Fibroblast of lung (primary cell): Measurements from ENCODE around the gene AKNA. TPM values are rescaled to one million over a fixed set of nuclear protein-coding genes. Genes with fewer than 3 reads are reported as not detected.

Experiments
- DNase-seq, 2 donors: peaks; one replicate each; pipeline versions ENCODE4 v3.0.0 to v3.0.0-alpha.2; 2010; ENCODE audit warnings: low read depth in 2 of 2
- H2AFZ ChIP-seq: 2 replicates; pipeline ENCODE4 v1.5.1; 2012; ENCODE audit warnings: low read length, control low read depth, inconsistent platforms
- H3K27ac ChIP-seq: 2 replicates; pipeline ENCODE4 v1.5.1; 2011; ENCODE audit warnings: low read length, control low read depth; ENCODE audit not compliant: insufficient read depth
- H3K27me3 ChIP-seq: 2 replicates; pipeline ENCODE4 v1.5.1; 2011; ENCODE audit warnings: mild to moderate bottlenecking, low read length; ENCODE audit not compliant: control insufficient read depth, insufficient read depth
- H3K36me3 ChIP-seq: 2 replicates; pipeline ENCODE4 v1.5.1; 2011; ENCODE audit warnings: low read length; ENCODE audit not compliant: control insufficient read depth, insufficient read depth
- H3K4me1 ChIP-seq: 2 replicates; pipeline ENCODE4 v1.5.1; 2011; ENCODE audit warnings: low read length; ENCODE audit not compliant: control insufficient read depth, insufficient read depth; ENCODE audit errors: extremely low read depth
- H3K4me2 ChIP-seq: 2 replicates; pipeline ENCODE4 v1.5.1; 2011; ENCODE audit warnings: low read length, control low read depth; ENCODE audit not compliant: insufficient read depth; ENCODE audit errors: extremely low read depth
- H3K4me3 ChIP-seq, 4 experiments: fragments of 200-600 bp in 1 of 4; sonication (generic) in 1 of 4; replicated peaks in 1 of 4; 2 replicates each; pipeline ENCODE4 v1.5.1; 2011 to 2016; ENCODE audit warnings: low read length in 4 of 4, low read depth in 3 of 4, mild to moderate bottlenecking in 3 of 4, control low read depth in 2 of 4, inconsistent platforms in 1 of 4, mixed read lengths in 1 of 4; ENCODE audit not compliant: insufficient read depth in 1 of 4; ENCODE audit errors: control extremely low read depth in 1 of 4
- H3K79me2 ChIP-seq: 2 replicates; pipeline ENCODE4 v1.5.1; 2012; ENCODE audit warnings: mild to moderate bottlenecking, low read length, inconsistent platforms; ENCODE audit not compliant: control insufficient read depth, insufficient read depth
- H3K9ac ChIP-seq: 2 replicates; pipeline ENCODE4 v1.5.1; 2011; ENCODE audit warnings: mild to moderate bottlenecking, low read length, control low read depth; ENCODE audit not compliant: insufficient read depth
- H3K9me3 ChIP-seq: 2 replicates; pipeline ENCODE4 v1.5.1; 2012; ENCODE audit warnings: low read depth, low read length; ENCODE audit not compliant: control insufficient read depth, insufficient read depth
- H4K20me1 ChIP-seq: 2 replicates; pipeline ENCODE4 v1.5.1; 2011; ENCODE audit warnings: low read length; ENCODE audit not compliant: control insufficient read depth, insufficient read depth; ENCODE audit errors: extremely low read depth
- EZH2 ChIP-seq: IDR thresholded peaks from 2 replicates; pipeline ENCODE4 v1.5.1; 2012; ENCODE audit warnings: low read length, control low read depth, mild to moderate bottlenecking; ENCODE audit errors: missing control alignments
- polyA plus RNA-seq, 2 donors: library from polyadenylated mRNA; depleted of rRNA in 1 of 2; stranded (reverse) in 1 of 2; unstranded in 1 of 2; fragments of >200 nt; gene quantifications; 2 replicates each; pipeline ENCODE4 v1.2.1, GENCODE V29; 2011 to 2012; ENCODE audit warnings: missing spikeins in 1 of 2
- total RNA-seq: library from RNA; depleted of rRNA; stranded (reverse); fragments of >200 nt; gene quantifications from 2 replicates; pipeline ENCODE4 v1.2.1, GENCODE V29; 2014
- TF ChIP-seq, protein P1 (sequence below), 2 donors: IDR thresholded peaks in 1 of 2; conservative IDR thresholded peaks in 1 of 2; 1 replicate in 1 of 2; 2 replicates in 1 of 2; pipeline ENCODE4 v1.5.1; 2011 to 2012; ENCODE audit warnings: low read length in 2 of 2, control low read depth in 1 of 2, inconsistent platforms in 1 of 2, low read depth in 1 of 2, mild to moderate bottlenecking in 1 of 2

The AKNA gene
- total and polyA plus RNA-seq, 2 donors (not counting 1 experiment from before 2014, with no cell fraction given): 5.6 to 19.3 TPM

DNA sequence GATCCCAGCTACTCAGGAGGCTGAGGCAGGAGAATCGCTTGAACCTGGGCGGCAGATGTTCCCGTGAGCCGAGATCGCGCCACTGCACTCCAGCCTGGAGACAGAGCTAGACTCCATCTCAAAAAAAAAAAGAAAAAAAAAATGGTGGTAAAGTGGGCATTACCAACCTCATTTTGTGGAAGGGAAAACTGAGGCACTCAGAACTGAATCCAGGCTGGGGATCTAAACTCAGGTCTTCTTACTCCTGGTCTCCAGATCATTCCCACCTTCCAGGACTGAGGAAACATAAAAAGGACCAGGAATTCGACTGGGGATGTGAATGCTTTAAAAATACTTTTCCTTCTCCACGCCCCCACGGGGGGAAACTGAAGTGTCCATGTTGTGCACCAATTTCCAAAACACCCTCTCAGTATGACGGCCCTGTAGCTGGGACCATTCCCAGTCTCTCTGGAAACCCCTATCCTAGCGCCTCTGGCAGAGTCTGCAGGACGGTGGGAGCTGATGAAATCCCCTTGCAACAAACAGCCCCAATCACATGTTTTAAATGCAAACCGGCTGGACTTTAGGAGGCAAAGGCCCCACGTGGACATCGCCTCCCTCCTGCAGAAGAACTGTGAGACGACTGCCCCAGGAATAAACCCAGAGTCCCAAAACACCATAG, 8.9 kb upstream of the AKNA start:
- no peaks in the 10 kb centered on the region for H3K79me2 ChIP-seq
- no peaks in the 10 kb centered on the region for H4K20me1 ChIP-seq
- H3K27ac ChIP-seq: no peak overlapping the region
- H3K36me3 ChIP-seq: no peaks in the 10 kb centered on the region
- H3K9ac ChIP-seq: no peak overlapping the region
- H2AFZ ChIP-seq: no peak overlapping the region
- no peak overlapping the region for H3K4me2 ChIP-seq
- TF ChIP-seq, protein P1, sequence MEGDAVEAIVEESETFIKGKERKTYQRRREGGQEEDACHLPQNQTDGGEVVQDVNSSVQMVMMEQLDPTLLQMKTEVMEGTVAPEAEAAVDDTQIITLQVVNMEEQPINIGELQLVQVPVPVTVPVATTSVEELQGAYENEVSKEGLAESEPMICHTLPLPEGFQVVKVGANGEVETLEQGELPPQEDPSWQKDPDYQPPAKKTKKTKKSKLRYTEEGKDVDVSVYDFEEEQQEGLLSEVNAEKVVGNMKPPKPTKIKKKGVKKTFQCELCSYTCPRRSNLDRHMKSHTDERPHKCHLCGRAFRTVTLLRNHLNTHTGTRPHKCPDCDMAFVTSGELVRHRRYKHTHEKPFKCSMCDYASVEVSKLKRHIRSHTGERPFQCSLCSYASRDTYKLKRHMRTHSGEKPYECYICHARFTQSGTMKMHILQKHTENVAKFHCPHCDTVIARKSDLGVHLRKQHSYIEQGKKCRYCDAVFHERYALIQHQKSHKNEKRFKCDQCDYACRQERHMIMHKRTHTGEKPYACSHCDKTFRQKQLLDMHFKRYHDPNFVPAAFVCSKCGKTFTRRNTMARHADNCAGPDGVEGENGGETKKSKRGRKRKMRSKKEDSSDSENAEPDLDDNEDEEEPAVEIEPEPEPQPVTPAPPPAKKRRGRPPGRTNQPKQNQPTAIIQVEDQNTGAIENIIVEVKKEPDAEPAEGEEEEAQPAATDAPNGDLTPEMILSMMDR (conservative IDR thresholded peaks at IDR 0.05 in 1 of 2, IDR thresholded peaks at IDR 0.05 in 1 of 2; ENCODE audit: low read depth in 1 of 2, low read length in 2 of 2): no peak
- H3K4me1 ChIP-seq: no peaks in the 10 kb centered on the region
- H3K4me3 ChIP-seq: peak overlapping the region in 2 of 4 experiments; percentile 80 to 83
- no peaks in the 10 kb centered on the region for H3K27me3 ChIP-seq
- DNase-seq: peak; percentile 14 to 97
- no peaks in the 10 kb centered on the region for H3K9me3 ChIP-seq

DNA sequence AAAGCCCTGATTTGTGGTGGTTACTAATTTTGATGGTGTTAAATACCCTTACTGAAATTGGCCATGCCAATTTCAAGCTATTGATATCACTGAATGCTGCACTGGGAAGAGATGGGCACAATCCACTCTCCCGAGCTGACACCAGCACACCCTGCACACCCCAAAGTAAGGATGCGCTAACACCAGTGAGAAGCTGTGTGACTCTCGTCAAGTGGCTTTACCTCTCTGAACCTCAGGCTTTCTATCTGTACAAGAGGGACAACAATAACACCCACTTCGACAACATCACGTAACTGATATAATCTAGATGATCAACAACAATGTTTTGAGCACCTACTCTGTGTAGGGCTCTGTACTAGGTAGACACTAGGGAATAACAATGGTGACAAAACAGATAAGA, 8.0 kb upstream of the AKNA start:
- H3K36me3 ChIP-seq: no peaks in the 10 kb centered on the region
- no peaks in the 10 kb centered on the region for H4K20me1 ChIP-seq
- no peak overlapping the region for H3K4me2 ChIP-seq
- H3K4me3 ChIP-seq: peak overlapping the region in 2 of 4 experiments; percentile 17 to 50
- no peak overlapping the region for H2AFZ ChIP-seq
- H3K79me2 ChIP-seq: no peaks in the 10 kb centered on the region
- no peaks in the 10 kb centered on the region for H3K9me3 ChIP-seq
- H3K4me1 ChIP-seq: no peaks in the 10 kb centered on the region
- no peaks in the 10 kb centered on the region for H3K27me3 ChIP-seq
- no peak overlapping the region for H3K9ac ChIP-seq
- H3K27ac ChIP-seq: no peak overlapping the region
- TF ChIP-seq, protein P1 (conservative IDR thresholded peaks at IDR 0.05 in 1 of 2, IDR thresholded peaks at IDR 0.05 in 1 of 2; ENCODE audit: low read depth in 1 of 2, low read length in 2 of 2): no peak
- no peak for TF ChIP-seq EZH2
- DNase-seq: no peak

DNA sequence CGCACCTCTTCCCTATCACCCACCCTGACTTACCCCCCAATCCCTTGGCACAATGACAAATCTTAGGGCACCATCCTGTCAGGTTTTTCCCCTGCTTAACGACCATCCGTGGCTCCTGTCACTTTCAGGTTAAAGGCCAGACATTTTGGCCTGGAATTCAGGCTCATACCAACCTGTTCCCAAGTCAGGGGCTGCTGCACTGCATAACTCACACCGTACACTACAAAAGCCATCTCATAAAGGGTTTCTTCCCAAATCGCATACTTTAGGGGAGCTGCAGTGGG, 7.5 kb upstream of the AKNA start:
- Histone ChIP-seq H3K27ac (no peak overlapping the region), H3K27me3 (no peaks in the 10 kb centered on the region), H3K4me2 (no peak overlapping the region), H4K20me1 (no peaks in the 10 kb centered on the region), H3K4me3 (peak overlapping the region in 2 of 4 experiments; percentile 6 to 50), H3K79me2 (no peaks in the 10 kb centered on the region), H3K4me1 (no peaks in the 10 kb centered on the region), H2AFZ (no peak overlapping the region), H3K9ac (no peak overlapping the region), H3K9me3 (no peaks in the 10 kb centered on the region), H3K36me3 (no peaks in the 10 kb centered on the region)
- TF ChIP-seq EZH2: no peak
- TF ChIP-seq, protein P1 (conservative IDR thresholded peaks at IDR 0.05 in 1 of 2, IDR thresholded peaks at IDR 0.05 in 1 of 2; ENCODE audit: low read depth in 1 of 2, low read length in 2 of 2): no peak
- no peak for DNase-seq
